Epithelial cell of proximal tubule (primary cell): Measurements from ENCODE around the gene PYGL. TPM values are rescaled to one million over a fixed set of nuclear protein-coding genes. Genes with fewer than 3 reads are reported as not detected.
"Not testable (repeated sequence)": the region's sequence is repeated elsewhere in the genome, so short reads cannot be mapped to it uniquely, and the experiment has no call there.

Experiments used
- DNase-seq: peaks from one replicate; pipeline ENCODE4 v3.0.0-alpha.2; 2011; ENCODE audit warnings: low read depth
- H3K4me3 ChIP-seq: 2 replicates; pipeline ENCODE4 v1.5.1; 2011; ENCODE audit warnings: low read depth, mild to moderate bottlenecking, low read length
- total RNA-seq: library from RNA; depleted of rRNA; stranded (reverse); fragments of >200 nt; gene quantifications from 2 replicates; pipeline ENCODE4 v1.2.3, GENCODE V29; 2015
- TF ChIP-seq, protein P1 (sequence below): conservative IDR thresholded peaks from 2 replicates; pipeline ENCODE4 v1.5.1; 2012; ENCODE audit warnings: low read depth, mild to moderate bottlenecking, low read length

The PYGL gene
- total RNA-seq, 1 donor from 2014 or later: 96.8 TPM

- no peak overlapping the region for H3K4me3 ChIP-seq
- no peak for DNase-seq
- TF ChIP-seq, protein P1, sequence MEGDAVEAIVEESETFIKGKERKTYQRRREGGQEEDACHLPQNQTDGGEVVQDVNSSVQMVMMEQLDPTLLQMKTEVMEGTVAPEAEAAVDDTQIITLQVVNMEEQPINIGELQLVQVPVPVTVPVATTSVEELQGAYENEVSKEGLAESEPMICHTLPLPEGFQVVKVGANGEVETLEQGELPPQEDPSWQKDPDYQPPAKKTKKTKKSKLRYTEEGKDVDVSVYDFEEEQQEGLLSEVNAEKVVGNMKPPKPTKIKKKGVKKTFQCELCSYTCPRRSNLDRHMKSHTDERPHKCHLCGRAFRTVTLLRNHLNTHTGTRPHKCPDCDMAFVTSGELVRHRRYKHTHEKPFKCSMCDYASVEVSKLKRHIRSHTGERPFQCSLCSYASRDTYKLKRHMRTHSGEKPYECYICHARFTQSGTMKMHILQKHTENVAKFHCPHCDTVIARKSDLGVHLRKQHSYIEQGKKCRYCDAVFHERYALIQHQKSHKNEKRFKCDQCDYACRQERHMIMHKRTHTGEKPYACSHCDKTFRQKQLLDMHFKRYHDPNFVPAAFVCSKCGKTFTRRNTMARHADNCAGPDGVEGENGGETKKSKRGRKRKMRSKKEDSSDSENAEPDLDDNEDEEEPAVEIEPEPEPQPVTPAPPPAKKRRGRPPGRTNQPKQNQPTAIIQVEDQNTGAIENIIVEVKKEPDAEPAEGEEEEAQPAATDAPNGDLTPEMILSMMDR: no peak
These were observed 22.8 kb upstream of the PYGL start for GRCh38 chr14:50967103-50967502.

DNA sequence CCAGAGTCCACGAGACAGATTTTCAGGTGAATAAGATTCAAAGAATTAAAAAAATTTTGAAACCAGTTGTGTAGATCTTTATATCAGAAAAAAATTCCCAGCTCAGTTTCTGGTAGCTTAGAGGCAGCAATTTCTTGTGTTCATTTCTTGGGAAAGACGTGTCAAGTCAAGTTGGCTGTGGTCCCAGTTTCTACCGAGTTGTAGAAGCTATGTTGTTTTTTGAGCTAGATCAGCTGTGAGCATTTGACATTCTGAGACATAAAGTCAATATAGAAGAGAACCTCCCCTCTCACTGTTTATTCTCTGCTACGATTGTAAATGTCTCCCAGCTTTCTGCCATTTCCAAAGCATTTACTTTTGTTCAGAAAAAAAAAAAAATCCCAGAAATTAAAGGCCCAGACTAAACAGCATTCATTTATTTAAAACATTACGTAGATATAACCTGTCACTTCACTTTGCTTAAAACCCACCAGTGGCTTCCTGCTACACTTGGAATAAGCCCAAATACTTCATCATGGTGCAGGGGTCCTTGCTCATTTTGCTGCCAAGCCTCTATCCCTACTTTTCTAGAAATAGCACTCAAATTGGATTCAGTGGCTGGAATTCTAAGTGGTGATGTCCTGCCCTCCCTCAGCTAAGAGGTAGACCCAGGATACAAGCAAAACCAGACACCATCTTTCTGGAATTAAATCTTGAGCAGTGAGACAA, 20.6 kb upstream of the PYGL start:
- DNase-seq: peak; percentile 76
- no peak overlapping the region for H3K4me3 ChIP-seq
- TF ChIP-seq, protein P1: no peak

DNA sequence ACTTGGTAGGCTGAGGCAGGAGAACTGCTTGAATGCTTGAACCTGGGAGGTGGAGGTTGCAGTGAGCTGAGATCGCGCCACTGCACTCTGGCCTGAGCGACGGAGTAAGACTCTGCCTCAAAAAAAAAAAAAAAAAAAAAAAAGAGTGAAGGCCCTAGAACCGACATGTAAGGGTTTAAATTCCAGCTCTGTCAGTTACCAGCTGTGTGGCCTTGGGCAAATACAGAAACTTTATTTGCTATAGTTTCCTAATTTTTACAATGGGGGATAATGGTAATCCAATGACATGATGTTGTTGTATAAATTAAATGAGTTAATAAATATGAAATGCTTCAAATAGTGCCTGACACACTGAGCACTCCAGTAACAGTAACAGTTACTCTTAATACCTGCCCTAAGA, 19.6 kb upstream of the PYGL start:
- H3K4me3 ChIP-seq: no peak overlapping the region
- TF ChIP-seq, protein P1: no peak
- DNase-seq: no peak

DNA sequence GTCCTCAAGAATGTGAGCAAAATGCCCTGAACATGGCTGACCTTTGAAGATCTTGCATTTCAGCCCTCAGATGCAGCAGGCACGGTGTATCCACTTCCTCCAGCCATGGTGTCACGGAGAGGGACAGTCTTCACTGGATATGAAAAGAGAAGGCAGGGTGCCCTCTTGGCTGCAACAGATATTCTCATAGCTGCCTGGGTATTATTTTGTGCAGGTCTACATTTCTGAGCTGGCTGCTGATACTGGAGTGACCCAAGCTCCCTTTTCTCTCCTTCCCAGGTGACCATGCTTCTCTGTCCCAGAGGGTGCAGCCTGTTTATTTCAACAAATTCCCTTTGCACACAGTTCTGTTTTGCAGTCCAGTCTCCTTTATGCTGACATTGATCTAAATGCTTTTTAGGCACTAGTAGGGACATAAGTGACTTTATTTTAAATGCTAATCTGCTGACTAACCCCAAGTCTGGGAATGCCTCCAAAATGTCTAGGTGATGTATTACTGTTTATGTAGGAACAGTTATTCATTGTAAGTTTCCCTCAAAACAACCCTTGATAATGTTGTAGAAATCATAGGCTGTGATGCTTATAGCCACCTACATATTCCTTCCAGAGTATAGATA, 17.4 kb upstream of the PYGL start:
- TF ChIP-seq, protein P1: no peak
- DNase-seq: peak; percentile 78
- no peak overlapping the region for H3K4me3 ChIP-seq

- H3K4me3 ChIP-seq: no peak overlapping the region
- TF ChIP-seq, protein P1: no peak
- DNase-seq: no peak
These were observed 13.0 kb upstream of the PYGL start for GRCh38 chr14:50957296-50957695.

GRCh38 chr14:50956421-50956820, 12.1 kb upstream of the PYGL start:
- H3K4me3 ChIP-seq, DNase-seq: not testable (repeated sequence)

DNA sequence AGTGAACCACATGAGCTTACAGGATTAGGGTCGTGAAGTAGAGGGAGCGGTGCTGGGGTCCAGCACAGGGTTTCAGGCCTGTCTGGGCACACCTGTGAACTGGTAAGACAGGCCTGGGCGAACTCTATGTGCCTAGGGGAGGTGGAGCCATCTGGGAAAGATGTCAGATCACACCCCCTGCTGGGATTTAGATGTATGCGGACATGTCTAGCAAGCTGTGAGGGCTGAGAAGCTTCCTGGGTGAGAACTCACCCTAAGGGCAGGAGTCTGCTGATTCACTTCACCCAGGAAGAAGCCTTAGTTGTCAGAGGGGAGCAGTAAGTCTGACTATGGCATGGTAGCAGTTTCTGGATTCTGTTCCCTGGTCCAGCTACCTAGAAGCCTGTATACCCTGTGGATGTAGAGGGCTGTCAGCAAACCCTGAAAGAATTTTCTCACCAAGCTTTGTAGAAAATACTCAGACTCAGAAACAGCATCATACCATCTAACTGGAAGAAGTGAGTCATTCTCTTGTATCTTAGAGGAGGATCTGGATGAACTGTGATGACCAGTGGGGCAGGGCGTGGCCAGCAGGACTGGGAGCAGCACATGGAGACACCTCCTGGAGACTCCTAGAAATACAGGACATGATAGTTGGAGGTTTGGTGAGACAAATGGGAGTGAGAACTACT, 11.2 kb upstream of the PYGL start:
- no peak overlapping the region for H3K4me3 ChIP-seq
- peak; percentile 84 for DNase-seq
- TF ChIP-seq, protein P1: peak; percentile 61
